H9 (cell line): ENCODE measurements around the gene EIF3B. TPM values are rescaled to one million over a fixed set of nuclear protein-coding genes. Genes with fewer than 3 reads are reported as not detected.

ENCODE experiments used
- DNase-seq: peaks from one replicate; pipeline ENCODE4 v3.0.0-alpha.2; 2017
- H2AFZ ChIP-seq: one replicate; pipeline ENCODE4 v1.6.1; 2013; ENCODE audit warnings: mild to moderate bottlenecking, low read length, control low read depth, moderate library complexity
- H2AK5ac ChIP-seq: 2 replicates; pipeline ENCODE4 v1.6.1; 2013; ENCODE audit warnings: low read length, control low read depth, mixed read lengths; ENCODE audit not compliant: insufficient read length
- H2BK120ac ChIP-seq: one replicate; pipeline ENCODE4 v1.6.1; 2013; ENCODE audit warnings: low read depth, mild to moderate bottlenecking, low read length, control low read depth, inconsistent platforms; ENCODE audit not compliant: poor library complexity, severe bottlenecking
- H2BK12ac ChIP-seq: 2 replicates; pipeline ENCODE4 v1.6.1; 2013; ENCODE audit warnings: low read length, control low read depth, mixed read lengths, low read depth; ENCODE audit not compliant: insufficient read length
- H2BK15ac ChIP-seq: 2 replicates; pipeline ENCODE4 v1.6.1; 2013; ENCODE audit warnings: low read depth, low read length, control low read depth
- H2BK20ac ChIP-seq: one replicate; pipeline ENCODE4 v1.6.1; 2013; ENCODE audit warnings: low read depth, mild to moderate bottlenecking, low read length, control low read depth, inconsistent platforms; ENCODE audit not compliant: poor library complexity, severe bottlenecking
- H2BK5ac ChIP-seq: 2 replicates; pipeline ENCODE4 v1.6.1; 2013; ENCODE audit warnings: low read length, control low read depth, mixed read lengths; ENCODE audit not compliant: insufficient read length
- H3K14ac ChIP-seq: 2 replicates; pipeline ENCODE4 v1.6.1; 2013; ENCODE audit warnings: low read length, control low read depth; ENCODE audit not compliant: insufficient read depth
- H3K18ac ChIP-seq: 2 replicates; pipeline ENCODE4 v1.6.1; 2013; ENCODE audit warnings: low read depth, mild to moderate bottlenecking, mixed read lengths, low read length, control low read depth; ENCODE audit not compliant: insufficient read length
- H3K23ac ChIP-seq: 2 replicates; pipeline ENCODE4 v1.6.1; 2013; ENCODE audit warnings: low read length, control low read depth, mixed read lengths, low read depth; ENCODE audit not compliant: insufficient read length
- H3K23me2 ChIP-seq: 2 replicates; pipeline ENCODE4 v1.6.1; 2013; ENCODE audit warnings: low read depth, mild to moderate bottlenecking, mixed read lengths, low read length, control low read depth; ENCODE audit not compliant: insufficient read length, poor library complexity, severe bottlenecking
- H3K27ac ChIP-seq: 2 replicates; pipeline ENCODE4 v1.5.1; 2013; ENCODE audit warnings: low read length, control low read depth, mixed read lengths, low read depth; ENCODE audit not compliant: insufficient read length
- H3K27me3 ChIP-seq: 2 replicates; pipeline ENCODE4 v1.6.1; 2013; ENCODE audit warnings: low read length, control low read depth, inconsistent platforms; ENCODE audit not compliant: insufficient read depth
- H3K4ac ChIP-seq: 2 replicates; pipeline ENCODE4 v1.6.1; 2013; ENCODE audit warnings: low read depth, mild to moderate bottlenecking, control low read depth, inconsistent platforms, low read length, moderate library complexity
- H3K4me1 ChIP-seq: 2 replicates; pipeline ENCODE4 v1.6.1; 2013; ENCODE audit warnings: low read length, control low read depth, inconsistent platforms; ENCODE audit not compliant: insufficient read depth
- H3K4me2 ChIP-seq: 2 replicates; pipeline ENCODE4 v1.6.1; 2013; ENCODE audit warnings: low read length, control low read depth, mixed read lengths; ENCODE audit not compliant: insufficient read length, insufficient read depth
- H3K56ac ChIP-seq: 2 replicates; pipeline ENCODE4 v1.6.1; 2013; ENCODE audit warnings: low read depth, mild to moderate bottlenecking, mixed read lengths, low read length, control low read depth; ENCODE audit not compliant: insufficient read length
- H3K79me1 ChIP-seq: 2 replicates; pipeline ENCODE4 v1.6.1; 2013; ENCODE audit warnings: low read depth, mild to moderate bottlenecking, moderate library complexity, low read length, control low read depth, inconsistent platforms; ENCODE audit not compliant: insufficient read depth, poor library complexity, severe bottlenecking
- H3K79me2 ChIP-seq: 2 replicates; pipeline ENCODE4 v1.6.1; 2013; ENCODE audit warnings: low read length, control low read depth, inconsistent platforms; ENCODE audit not compliant: insufficient read depth
- H3K9ac ChIP-seq: 2 replicates; pipeline ENCODE4 v1.6.1; 2013; ENCODE audit warnings: low read length, control low read depth, mixed read lengths; ENCODE audit not compliant: insufficient read length; ENCODE audit errors: extremely low read depth
- H3K9me3 ChIP-seq: one replicate; pipeline ENCODE4 v1.6.1; 2013; ENCODE audit warnings: low read depth, low read length, inconsistent platforms; ENCODE audit not compliant: control insufficient read depth
- H3T11ph ChIP-seq: one replicate; pipeline ENCODE4 v1.6.1; 2013; ENCODE audit warnings: mild to moderate bottlenecking, low read length, control low read depth, inconsistent platforms
- H4K20me1 ChIP-seq: one replicate; pipeline ENCODE4 v1.6.1; 2013; ENCODE audit not compliant: control insufficient read depth, insufficient read length, insufficient read depth
- H4K5ac ChIP-seq: 2 replicates; pipeline ENCODE4 v1.6.1; 2013; ENCODE audit warnings: low read depth, mild to moderate bottlenecking, mixed read lengths, low read length, control low read depth; ENCODE audit not compliant: insufficient read length
- H4K8ac ChIP-seq: replicated peaks from 2 replicates; pipeline ENCODE4 v1.6.1; 2013; ENCODE audit warnings: low read length, control low read depth, mixed read lengths, low read depth; ENCODE audit not compliant: insufficient read length
- H4K91ac ChIP-seq: 2 replicates; pipeline ENCODE4 v1.6.1; 2013; ENCODE audit warnings: low read depth, mild to moderate bottlenecking, moderate library complexity, mixed read lengths, low read length, control low read depth; ENCODE audit not compliant: insufficient read length
- H3K27ac Mint-ChIP-seq, 3 experiments: 2 replicates in 2 of 3; 3 replicates in 1 of 3; pipeline ENCODE4 v1.8.0; 2020 to 2021; ENCODE audit warnings: mixed read lengths in 3 of 3, mild to moderate bottlenecking in 1 of 3, moderate library complexity in 1 of 3
- H3K27me3 Mint-ChIP-seq: 2 replicates; pipeline ENCODE4 v1.8.0; 2021; ENCODE audit warnings: low read depth, mild to moderate bottlenecking, moderate library complexity, mixed read lengths
- H3K36me3 Mint-ChIP-seq, 3 experiments: 2 replicates in 2 of 3; 3 replicates in 1 of 3; pipeline ENCODE4 v1.8.0; 2020 to 2021; ENCODE audit warnings: low read depth in 3 of 3, mixed read lengths in 3 of 3; ENCODE audit not compliant: insufficient read depth in 1 of 3
- H3K4me1 Mint-ChIP-seq, 2 experiments: 2 replicates each; pipeline ENCODE4 v1.8.0; 2020; ENCODE audit warnings: mixed read lengths in 2 of 2
- H3K4me3 Mint-ChIP-seq, 2 experiments: 2 replicates in 1 of 2; 3 replicates in 1 of 2; pipeline ENCODE4 v1.8.0; 2020 to 2021; ENCODE audit warnings: mild to moderate bottlenecking in 2 of 2, mixed read lengths in 2 of 2, moderate library complexity in 1 of 2
- H3K9me3 Mint-ChIP-seq, 2 experiments: 2 replicates in 1 of 2; 3 replicates in 1 of 2; pipeline ENCODE4 v1.8.0; 2020; ENCODE audit warnings: mild to moderate bottlenecking in 2 of 2, mixed read lengths in 2 of 2, moderate library complexity in 1 of 2
- CTCF ChIP-seq: fragments of 200-600 bp; sonication (generic); conservative IDR thresholded peaks from 3 replicates; pipeline ENCODE4 v1.8.0; 2021; ENCODE audit warnings: antibody characterized with exemption, mild to moderate bottlenecking
- WGBS: extraction: QIAGEN DNeasy Blood & Tissue Kit; methylation state at CpG from one replicate; pipeline ENCODE4 v1.1.7; 2013; ENCODE audit warnings: missing lambda C conversion rate, low lambda C conversion rate, mixed read lengths; ENCODE audit not compliant: insufficient read length; ENCODE audit errors: extremely low coverage; 5-methylcytosine and 5-hydroxymethylcytosine counted together
- total RNA-seq: library from RNA; stranded (reverse); gene quantifications from 2 replicates; pipeline ENCODE4 v1.2.1, GENCODE V29; 2021

Gene EIF3B
- total RNA-seq, 1 experiment from 2014 or later: 337 TPM

- Histone ChIP-seq H3T11ph (no peak overlapping the region), H4K5ac (no peak overlapping the region), H2BK15ac (no peak overlapping the region), H2BK12ac (no peak overlapping the region), H3K4me1 (no peaks in the 10 kb centered on the region), H3K79me1 (peaks cover 15% of the 10 kb centered on the region), H3K18ac (no peak overlapping the region), H4K20me1 (no peaks in the 10 kb centered on the region), H3K9ac (no peak overlapping the region), H3K14ac (no peak overlapping the region), H3K9me3 (no peaks in the 10 kb centered on the region), H2BK20ac (no peak overlapping the region), H2AFZ (no peak overlapping the region), H3K23me2 (no peaks in the 10 kb centered on the region), H3K27ac (no peak overlapping the region), H3K23ac (no peak overlapping the region), H3K56ac (no peak overlapping the region), H2BK5ac (no peak overlapping the region), H4K91ac (no peak overlapping the region), H2AK5ac (no peak overlapping the region), H3K4ac (no peak overlapping the region), H2BK120ac (no peak overlapping the region), H3K27me3 (no peaks in the 10 kb centered on the region), H3K79me2 (peaks cover 3% of the 10 kb centered on the region; the same call in 1 of the 2 replicates), H4K8ac (no peak overlapping the region), H3K4me2 (no peak overlapping the region)
- Mint-ChIP-seq H3K4me3 (no peak overlapping the region; a peak in 1 of 5 replicates), H3K27me3 (no peaks in the 10 kb centered on the region; the same call in 1 of the 2 replicates), H3K36me3 (peaks cover 79 to 96% (median 96%) of the 10 kb centered on the region in 3 experiments), H3K4me1 (no peaks in the 10 kb centered on the region), H3K9me3 (no peaks in the 10 kb centered on the region; a peak in 2 of 5 replicates), H3K27ac (peak overlapping the region in 2 of 3 experiments; percentile 59 to 85; a peak in 4 of 7 replicates)
- DNase-seq: no peak
- TF ChIP-seq CTCF: 0 out of 3 replicates have a peak, but pooled peaks have one; percentile 9
- no CpG with 5 or more reads among the region's 26 CpGs for WGBS
Observed at GRCh38 chr7:2374830-2375728, 20.5 kb downstream of the EIF3B start.
